Kidney epithelial cell (primary cell): Measurements from ENCODE around the gene LHPP. TPM values are rescaled to one million over a fixed set of nuclear protein-coding genes. Genes with fewer than 3 reads are reported as not detected.

Experiments used
- DNase-seq: peaks from one replicate; pipeline ENCODE4 v3.0.0-alpha.2; 2010; ENCODE audit warnings: low read depth
- H3K27me3 ChIP-seq: 2 replicates; pipeline ENCODE4 v1.6.0; 2011; ENCODE audit warnings: low read length; ENCODE audit not compliant: control insufficient read depth, insufficient read depth
- H3K36me3 ChIP-seq: 2 replicates; pipeline ENCODE4 v1.5.1; 2011; ENCODE audit warnings: low read length; ENCODE audit not compliant: control insufficient read depth, insufficient read depth
- H3K4me3 ChIP-seq: 2 replicates; pipeline ENCODE4 v1.5.1; 2011; ENCODE audit warnings: low read depth, mild to moderate bottlenecking, control low read depth, low read length
- CTCF ChIP-seq: IDR thresholded peaks from 2 replicates; pipeline ENCODE4 v1.5.1; 2011; ENCODE audit warnings: mild to moderate bottlenecking, moderate library complexity, low read length, control low read depth, inconsistent platforms; ENCODE audit not compliant: insufficient read depth, poor library complexity, severe bottlenecking
- total RNA-seq: library from RNA; depleted of rRNA; stranded (reverse); fragments of >200 nt; gene quantifications from 2 replicates; pipeline ENCODE4 v1.2.3, GENCODE V29; 2015

LHPP gene
- total RNA-seq, 1 donor from 2014 or later = 6.3 TPM

GRCh38 chr10:124649214-124649613 is 187.6 kb downstream of the LHPP start:
- Histone ChIP-seq H3K27me3 (no peaks in the 10 kb centered on the region), H3K4me3 (no peak overlapping the region)
- no peak for TF ChIP-seq CTCF

GRCh38 chr10:124650263-124650662 is 188.6 kb downstream of the LHPP start:
- Histone ChIP-seq H3K27me3 (no peaks in the 10 kb centered on the region), H3K36me3 (no peaks in the 10 kb centered on the region), H3K4me3 (no peak overlapping the region)
- DNase-seq = no peak
- TF ChIP-seq CTCF = no peak

More at GRCh38 chr10:124649214-124649613, 187.6 kb downstream of the LHPP start:
- H3K36me3 ChIP-seq = no peaks in the 10 kb centered on the region
- no peak for DNase-seq

GRCh38 chr10:124650820-124651401 is 189.3 kb downstream of the LHPP start:
- H3K36me3 ChIP-seq = no peaks in the 10 kb centered on the region
- TF ChIP-seq CTCF = no peak
- H3K27me3 ChIP-seq = no peaks in the 10 kb centered on the region
- H3K4me3 ChIP-seq = no peak overlapping the region
- DNase-seq = no peak

- no peak for TF ChIP-seq CTCF
- Histone ChIP-seq H3K4me3 (no peak overlapping the region), H3K36me3 (no peaks in the 10 kb centered on the region), H3K27me3 (no peaks in the 10 kb centered on the region)
- DNase-seq = no peak
Measured at GRCh38 chr10:124651402-124651891, 189.8 kb downstream of the LHPP start.

GRCh38 chr10:124652200-124652599 is 190.6 kb downstream of the LHPP start:
- H3K27me3 ChIP-seq = no peaks in the 10 kb centered on the region
- H3K4me3 ChIP-seq = no peak overlapping the region
- no peak for DNase-seq
- no peak for TF ChIP-seq CTCF
- no peaks in the 10 kb centered on the region for H3K36me3 ChIP-seq

DNA sequence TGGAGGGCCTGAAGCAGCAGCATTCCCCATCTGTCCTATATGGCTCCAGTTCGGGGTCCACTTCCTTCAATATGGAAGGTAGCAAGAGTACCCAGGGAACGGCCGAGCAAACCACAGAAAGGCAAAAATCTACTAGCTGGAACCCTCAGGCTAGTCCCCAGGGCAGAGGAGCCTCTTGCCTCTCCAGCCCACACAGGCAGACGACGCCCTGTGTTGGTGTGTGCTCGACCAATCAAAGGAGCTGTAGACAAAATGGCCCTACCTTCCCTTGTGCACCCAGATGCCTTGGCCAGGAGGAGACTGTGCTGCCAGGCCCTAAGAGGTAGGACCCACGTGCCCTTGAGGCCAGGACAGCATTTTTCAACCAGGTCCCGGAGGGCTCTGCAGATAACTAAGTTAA is 191.1 kb downstream of the LHPP start:
- DNase-seq = no peak
- no peak for TF ChIP-seq CTCF
- no peak overlapping the region for H3K4me3 ChIP-seq
- no peaks in the 10 kb centered on the region for H3K36me3 ChIP-seq
- no peaks in the 10 kb centered on the region for H3K27me3 ChIP-seq
